ENCODE measurements around the gene LMCD1. TPM values are rescaled to one million over a fixed set of nuclear protein-coding genes. Genes with fewer than 3 reads are reported as not detected.

The LMCD1 gene
- total and polyA plus RNA-seq, 12 donors: 18.6 to 459 (median 45.7) TPM

DNA sequence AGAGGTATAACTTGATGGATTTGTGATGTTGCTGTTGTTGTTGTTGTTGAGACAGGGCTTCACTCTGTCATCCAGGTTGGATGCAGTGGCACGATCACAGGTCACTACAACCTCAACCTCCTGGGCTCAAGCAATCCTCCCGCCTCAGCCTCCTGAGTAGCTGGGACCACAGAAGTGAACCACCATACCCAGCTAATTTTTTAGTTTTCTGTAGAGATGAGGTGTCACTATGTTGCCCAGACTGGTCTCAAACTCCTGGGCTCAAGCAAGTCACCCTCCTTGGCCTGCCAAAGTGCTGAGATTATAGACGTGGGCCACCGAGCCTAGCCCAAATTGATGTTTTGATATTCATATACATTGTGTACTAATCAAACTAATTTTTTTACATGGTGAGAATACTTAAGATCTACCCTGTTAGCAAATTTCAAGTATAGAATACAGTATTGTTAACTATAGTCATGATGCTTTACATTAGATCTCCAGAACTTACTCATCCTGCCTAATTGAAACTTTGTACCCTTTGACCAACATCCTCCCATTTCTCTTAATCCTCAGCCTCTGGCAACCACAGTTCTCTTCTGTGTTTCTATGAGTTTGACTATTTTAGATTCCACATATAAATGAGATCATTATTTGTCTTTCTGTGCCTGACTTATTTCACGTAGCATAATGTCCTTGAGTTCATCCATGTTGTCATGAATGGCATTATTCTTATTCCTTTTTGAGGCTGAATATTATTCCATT is 23.2 kb downstream of the LMCD1 start:
- peaks cover 10 to 91% (median 49%) of the 10 kb centered on the region in 9 donors for H3K4me1 ChIP-seq
- 92% methylated on average over 5 of the region's 5 CpGs for WGBS, 2 donors
- H3K9me3 ChIP-seq: no peaks in the 10 kb centered on the region
- peaks cover 0 to 26% (median 0%) of the 10 kb centered on the region in 9 donors for H3K36me3 ChIP-seq
- intact Hi-C loops (cut with DNase I): no loop called here
- H3K27ac ChIP-seq: peak overlapping the region in 3 of 10 donors; percentile 27 to 71 (median 40)
- H3K4me3 ChIP-seq: no peak overlapping the region
- DNase-seq (no peak), ATAC-seq (no peak)
- TF ChIP-seq, protein P1, sequence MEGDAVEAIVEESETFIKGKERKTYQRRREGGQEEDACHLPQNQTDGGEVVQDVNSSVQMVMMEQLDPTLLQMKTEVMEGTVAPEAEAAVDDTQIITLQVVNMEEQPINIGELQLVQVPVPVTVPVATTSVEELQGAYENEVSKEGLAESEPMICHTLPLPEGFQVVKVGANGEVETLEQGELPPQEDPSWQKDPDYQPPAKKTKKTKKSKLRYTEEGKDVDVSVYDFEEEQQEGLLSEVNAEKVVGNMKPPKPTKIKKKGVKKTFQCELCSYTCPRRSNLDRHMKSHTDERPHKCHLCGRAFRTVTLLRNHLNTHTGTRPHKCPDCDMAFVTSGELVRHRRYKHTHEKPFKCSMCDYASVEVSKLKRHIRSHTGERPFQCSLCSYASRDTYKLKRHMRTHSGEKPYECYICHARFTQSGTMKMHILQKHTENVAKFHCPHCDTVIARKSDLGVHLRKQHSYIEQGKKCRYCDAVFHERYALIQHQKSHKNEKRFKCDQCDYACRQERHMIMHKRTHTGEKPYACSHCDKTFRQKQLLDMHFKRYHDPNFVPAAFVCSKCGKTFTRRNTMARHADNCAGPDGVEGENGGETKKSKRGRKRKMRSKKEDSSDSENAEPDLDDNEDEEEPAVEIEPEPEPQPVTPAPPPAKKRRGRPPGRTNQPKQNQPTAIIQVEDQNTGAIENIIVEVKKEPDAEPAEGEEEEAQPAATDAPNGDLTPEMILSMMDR (IDR thresholded peaks at IDR 0.05): no peak
- no peaks in the 10 kb centered on the region for H3K27me3 ChIP-seq

DNA sequence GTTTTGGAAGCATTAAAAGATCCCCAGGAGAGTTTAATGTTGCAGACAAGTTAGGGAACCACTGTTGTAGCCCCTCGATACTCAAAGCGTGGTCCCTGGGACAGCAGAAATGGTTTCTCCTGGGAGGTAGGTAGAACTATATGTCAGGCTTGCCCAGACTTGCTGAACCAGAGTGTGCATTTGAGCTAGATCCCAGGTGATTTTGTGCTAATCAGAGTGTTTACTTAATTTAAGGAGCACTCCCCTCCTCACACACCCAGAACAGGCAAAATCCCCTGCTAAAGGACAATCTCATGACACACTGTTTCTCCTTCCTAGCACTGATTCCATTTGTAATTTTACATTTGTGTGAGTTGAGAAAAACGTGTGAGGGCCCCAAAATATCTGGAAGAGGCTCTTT is 24.3 kb downstream of the LMCD1 start:
- ATAC-seq (no peak), DNase-seq (no peak)
- TF ChIP-seq, protein P1 (IDR thresholded peaks at IDR 0.05): no peak
- H3K27me3 ChIP-seq: no peaks in the 10 kb centered on the region
- H3K4me3 ChIP-seq: no peak overlapping the region
- peaks cover 0 to 35% (median 0%) of the 10 kb centered on the region in 9 donors for H3K36me3 ChIP-seq
- WGBS, 2 donors: 76 to 83% methylated on average over 3 of the region's 3 CpGs
- intact Hi-C loops (cut with DNase I): no loop called here
- H3K27ac ChIP-seq: peak overlapping the region in 2 of 10 donors; percentile 12 to 71
- H3K4me1 ChIP-seq: peaks cover 11 to 91% (median 58%) of the 10 kb centered on the region in 9 donors
- H3K9me3 ChIP-seq: no peaks in the 10 kb centered on the region

DNA sequence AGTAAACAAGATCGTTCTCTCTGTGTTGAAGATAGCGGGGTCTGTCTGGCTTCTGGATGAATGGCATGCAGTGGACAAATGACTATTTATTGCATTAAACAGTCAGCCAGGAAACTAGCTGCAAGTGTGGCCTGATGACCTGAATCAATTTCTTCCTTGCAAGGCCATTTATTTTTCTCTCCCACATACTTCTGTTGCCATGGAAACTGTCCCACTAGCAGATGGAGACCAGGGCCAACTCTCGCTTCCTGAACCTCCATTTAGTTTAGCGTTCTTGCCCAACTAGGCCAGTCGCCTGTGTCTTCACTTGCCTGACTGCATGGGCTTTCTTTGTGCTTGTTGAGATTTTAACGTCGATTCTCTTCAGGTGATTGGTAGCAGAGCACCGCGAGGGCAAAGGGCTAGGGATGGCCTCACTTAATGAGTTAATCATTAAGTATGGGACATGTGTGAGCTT is 27.6 kb downstream of the LMCD1 start:
- TF ChIP-seq, protein P1 (IDR thresholded peaks at IDR 0.05): no peak
- Histone ChIP-seq H3K27me3 (no peaks in the 10 kb centered on the region), H3K4me3 (no peak overlapping the region), H3K36me3 (peaks cover 0 to 38% (median 0%) of the 10 kb centered on the region in 9 donors), H3K9me3 (no peaks in the 10 kb centered on the region), H3K27ac (peak overlapping the region; percentile 16 to 71 (median 49)), H3K4me1 (peaks cover 11 to 97% (median 66%) of the 10 kb centered on the region in 9 donors)
- intact Hi-C loops (cut with DNase I): no loop called here
- peak in 7 of 8 donors; percentile 49 to 70 (median 63) for ATAC-seq
- WGBS, 2 donors: 47 to 60% methylated on average over 9 of the region's 9 CpGs
- peak in 1 of 2 donors; percentile 62 for DNase-seq

DNA sequence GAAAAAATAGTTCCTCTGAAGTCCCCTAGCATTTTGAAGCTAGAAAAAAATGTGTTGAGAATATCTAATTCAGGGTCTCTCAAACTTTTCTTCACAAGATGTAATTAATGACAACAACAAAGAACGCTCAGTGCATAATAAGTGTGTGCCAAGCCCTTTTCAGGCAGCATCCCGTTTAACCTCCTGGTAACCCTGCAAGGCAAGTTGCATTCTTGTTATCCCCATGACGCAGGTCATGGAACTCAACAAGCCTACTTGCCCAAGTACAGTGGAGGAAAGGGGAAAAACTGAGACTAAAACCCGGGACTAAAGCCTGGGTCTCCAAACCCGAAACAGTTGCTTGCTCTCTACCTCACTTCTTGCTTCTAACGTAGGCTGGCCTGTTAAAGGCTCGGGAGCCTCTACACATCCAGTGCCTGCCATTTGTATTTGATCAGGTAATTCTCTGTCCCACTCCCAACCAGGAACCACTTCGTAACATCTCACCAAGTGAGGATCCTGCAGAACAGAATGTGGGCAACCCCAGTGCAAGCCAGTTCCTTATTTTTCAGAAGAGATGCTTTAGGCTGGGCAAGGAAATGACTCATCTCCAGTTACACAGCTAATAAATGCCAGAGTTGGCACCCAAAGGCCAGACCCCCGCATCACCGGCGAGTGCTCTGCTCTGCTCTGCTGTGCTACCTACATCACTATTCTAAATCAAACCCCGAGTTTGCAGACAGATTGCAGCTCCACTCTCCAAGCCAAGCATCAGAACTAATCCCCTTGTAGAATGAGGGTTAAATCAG is 28.3 kb downstream of the LMCD1 start:
- H3K27me3 ChIP-seq: no peaks in the 10 kb centered on the region
- 80 to 88% methylated on average over 12 of the region's 12 CpGs for WGBS, 2 donors
- peak overlapping the region in 9 of 10 donors; percentile 12 to 71 (median 51) for H3K27ac ChIP-seq
- H3K4me3 ChIP-seq: no peak overlapping the region
- TF ChIP-seq, protein P1 (IDR thresholded peaks at IDR 0.05): no peak
- DNase-seq: no peak
- H3K4me1 ChIP-seq: peaks cover 11 to 97% (median 66%) of the 10 kb centered on the region in 9 donors
- H3K9me3 ChIP-seq: no peaks in the 10 kb centered on the region
- peaks cover 0 to 41% (median 0%) of the 10 kb centered on the region in 9 donors for H3K36me3 ChIP-seq
- intact Hi-C loops (cut with DNase I): loop anchor here in 1 of 10 donors (10.0 kb wide), 1 partner anchor 85 kb away; no protein-coding TSS in a partner anchor
- no peak for ATAC-seq

Data from heart right ventricle (tissue), 16 donors.